Mesothelial cell of epicardium (in vitro differentiated cells): ENCODE data around the gene CDH4. TPM values are rescaled to one million over a fixed set of nuclear protein-coding genes. Genes with fewer than 3 reads are reported as not detected.
"Not testable (repeated sequence)": the region's sequence is repeated elsewhere in the genome, so short reads cannot be mapped to it uniquely, and the experiment has no call there.

Experiments
- DNase-seq, 2 experiments: peaks; one replicate each; pipeline ENCODE4 v3.0.0; 2021; ENCODE audit warnings: low spot score in 2 of 2; ENCODE audit not compliant: unreplicated experiment in 2 of 2
- H3K27ac Mint-ChIP-seq: 2 replicates; pipeline ENCODE4 v1.8.0; 2021; ENCODE audit warnings: mixed read lengths
- H3K27me3 Mint-ChIP-seq: 2 replicates; pipeline ENCODE4 v1.8.0; 2021; ENCODE audit warnings: low read depth, mixed read lengths
- H3K36me3 Mint-ChIP-seq: 2 replicates; pipeline ENCODE4 v1.8.0; 2021; ENCODE audit warnings: mixed read lengths
- H3K4me1 Mint-ChIP-seq: 2 replicates; pipeline ENCODE4 v1.8.0; 2021; ENCODE audit warnings: mixed read lengths
- H3K4me3 Mint-ChIP-seq: 2 replicates; pipeline ENCODE4 v1.8.0; 2021; ENCODE audit warnings: mild to moderate bottlenecking, moderate library complexity, mixed read lengths
- H3K9me3 Mint-ChIP-seq: 2 replicates; pipeline ENCODE4 v1.8.0; 2021; ENCODE audit warnings: mixed read lengths
- total RNA-seq: library from RNA; stranded (reverse); gene quantifications from 3 replicates; pipeline ENCODE4 v1.2.1, GENCODE V29; 2021
- TF ChIP-seq, protein P1 (sequence below): fragments of 200-600 bp; sonication (generic); IDR thresholded peaks from one replicate; pipeline ENCODE4 v1.5.0; 2021; ENCODE audit warnings: antibody characterized with exemption; ENCODE audit not compliant: unreplicated experiment

Gene CDH4
- total RNA-seq, 1 donor from 2014 or later: 1.1 TPM

DNA sequence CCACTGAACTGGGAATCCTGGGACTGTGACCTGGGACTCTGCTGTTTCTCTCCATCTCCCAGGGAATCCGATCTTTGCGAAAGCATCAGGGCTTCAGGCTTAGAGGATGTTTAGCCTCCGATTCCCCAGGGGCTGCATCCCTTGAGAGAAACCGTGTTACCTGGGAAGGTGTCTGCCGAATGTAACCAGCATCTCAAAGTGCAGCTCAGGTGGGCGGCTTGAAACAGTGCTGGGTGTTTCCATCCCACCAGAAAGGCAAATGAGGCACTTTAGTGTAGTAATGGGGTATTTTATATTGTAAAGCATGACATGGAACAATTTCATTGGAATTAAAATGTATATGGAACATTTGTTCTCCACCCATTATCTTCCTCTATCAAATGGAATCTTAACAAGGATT is 15.2 kb downstream of the CDH4 start:
- peaks cover 51% of the 10 kb centered on the region for H3K27me3 Mint-ChIP-seq
- TF ChIP-seq, protein P1, sequence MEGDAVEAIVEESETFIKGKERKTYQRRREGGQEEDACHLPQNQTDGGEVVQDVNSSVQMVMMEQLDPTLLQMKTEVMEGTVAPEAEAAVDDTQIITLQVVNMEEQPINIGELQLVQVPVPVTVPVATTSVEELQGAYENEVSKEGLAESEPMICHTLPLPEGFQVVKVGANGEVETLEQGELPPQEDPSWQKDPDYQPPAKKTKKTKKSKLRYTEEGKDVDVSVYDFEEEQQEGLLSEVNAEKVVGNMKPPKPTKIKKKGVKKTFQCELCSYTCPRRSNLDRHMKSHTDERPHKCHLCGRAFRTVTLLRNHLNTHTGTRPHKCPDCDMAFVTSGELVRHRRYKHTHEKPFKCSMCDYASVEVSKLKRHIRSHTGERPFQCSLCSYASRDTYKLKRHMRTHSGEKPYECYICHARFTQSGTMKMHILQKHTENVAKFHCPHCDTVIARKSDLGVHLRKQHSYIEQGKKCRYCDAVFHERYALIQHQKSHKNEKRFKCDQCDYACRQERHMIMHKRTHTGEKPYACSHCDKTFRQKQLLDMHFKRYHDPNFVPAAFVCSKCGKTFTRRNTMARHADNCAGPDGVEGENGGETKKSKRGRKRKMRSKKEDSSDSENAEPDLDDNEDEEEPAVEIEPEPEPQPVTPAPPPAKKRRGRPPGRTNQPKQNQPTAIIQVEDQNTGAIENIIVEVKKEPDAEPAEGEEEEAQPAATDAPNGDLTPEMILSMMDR: no peak
- no peaks in the 10 kb centered on the region for H3K9me3 Mint-ChIP-seq
- no peak overlapping the region for H3K4me3 Mint-ChIP-seq
- no peak for DNase-seq
- H3K4me1 Mint-ChIP-seq: peaks cover 2% of the 10 kb centered on the region
- H3K36me3 Mint-ChIP-seq: no peaks in the 10 kb centered on the region
- H3K27ac Mint-ChIP-seq: no peak overlapping the region

DNA sequence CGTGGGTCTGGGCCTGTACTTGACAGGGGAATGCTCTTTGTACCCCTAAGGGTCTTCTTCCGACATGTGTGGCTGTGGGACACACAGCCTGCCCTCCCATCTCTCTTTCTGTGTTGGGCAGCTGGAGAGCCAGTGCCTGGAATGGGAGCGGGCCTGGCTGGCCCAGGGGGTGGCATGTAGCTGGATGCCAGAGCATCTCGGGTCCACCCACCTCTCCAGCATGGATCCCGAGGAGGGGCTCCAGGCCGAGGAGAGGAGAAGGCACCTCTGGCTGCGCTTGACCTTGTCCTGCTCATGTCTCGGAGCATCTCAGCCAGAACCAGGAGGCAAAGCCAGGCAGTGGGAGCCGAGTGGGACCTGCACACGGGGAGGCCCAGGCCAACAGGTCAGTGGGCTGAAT is 16.0 kb downstream of the CDH4 start:
- DNase-seq: no peak
- H3K4me1 Mint-ChIP-seq: peaks cover 4% of the 10 kb centered on the region
- H3K9me3 Mint-ChIP-seq: no peaks in the 10 kb centered on the region
- no peaks in the 10 kb centered on the region for H3K36me3 Mint-ChIP-seq
- H3K27ac Mint-ChIP-seq: no peak overlapping the region
- peaks cover 47% of the 10 kb centered on the region for H3K27me3 Mint-ChIP-seq
- H3K4me3 Mint-ChIP-seq: no peak overlapping the region
- TF ChIP-seq, protein P1: no peak

DNA sequence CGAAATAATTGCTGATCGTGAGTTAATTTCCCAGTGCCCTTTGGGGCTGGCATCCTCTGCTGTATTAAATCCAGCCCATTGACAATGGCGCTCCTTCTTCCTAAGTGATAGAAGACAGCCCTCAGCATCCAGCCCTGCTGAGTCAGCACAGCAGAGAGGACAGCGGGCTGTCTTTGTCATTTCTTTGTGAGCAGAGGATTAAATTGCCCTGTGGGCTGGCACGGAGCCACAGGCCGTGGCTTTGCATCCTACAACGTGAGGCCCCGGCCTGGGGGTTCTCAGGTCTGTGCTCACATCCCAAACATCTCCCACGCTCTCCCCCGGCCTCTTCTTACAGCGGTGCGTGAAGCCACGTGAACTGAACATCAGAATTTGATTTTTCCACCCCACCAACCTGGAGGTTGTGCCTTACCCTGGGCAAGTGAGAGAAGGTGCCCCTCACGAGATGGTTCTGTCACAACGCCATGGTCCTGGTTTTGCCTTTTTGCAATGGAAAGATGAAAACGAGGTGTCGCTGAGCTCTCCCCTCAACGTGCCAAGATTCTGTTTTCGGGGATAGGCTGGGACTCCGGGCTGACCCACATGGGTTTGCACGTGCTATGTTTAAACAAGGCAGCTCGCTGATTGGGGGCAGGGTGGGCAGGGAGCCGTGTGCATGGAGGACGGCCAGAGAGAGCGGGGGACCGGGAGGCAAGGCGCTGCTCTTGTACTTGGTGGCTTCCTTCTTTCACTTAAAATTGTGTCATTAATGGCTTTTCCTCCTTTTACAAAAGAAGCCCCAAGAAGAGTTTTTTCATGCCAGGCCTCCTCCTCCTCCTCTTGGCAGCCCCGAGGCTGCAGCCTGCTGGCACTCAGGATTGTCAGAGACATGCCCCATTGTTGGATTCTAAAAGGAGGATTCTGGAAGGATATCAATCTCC is 19.5 kb downstream of the CDH4 start:
- no peak for DNase-seq
- Mint-ChIP-seq H3K9me3 (peaks cover 5% of the 10 kb centered on the region), H3K27ac (no peak overlapping the region), H3K36me3 (no peaks in the 10 kb centered on the region), H3K4me1 (peaks cover 4% of the 10 kb centered on the region), H3K4me3 (no peak overlapping the region), H3K27me3 (peaks cover 20% of the 10 kb centered on the region)
- TF ChIP-seq, protein P1: no peak

DNA sequence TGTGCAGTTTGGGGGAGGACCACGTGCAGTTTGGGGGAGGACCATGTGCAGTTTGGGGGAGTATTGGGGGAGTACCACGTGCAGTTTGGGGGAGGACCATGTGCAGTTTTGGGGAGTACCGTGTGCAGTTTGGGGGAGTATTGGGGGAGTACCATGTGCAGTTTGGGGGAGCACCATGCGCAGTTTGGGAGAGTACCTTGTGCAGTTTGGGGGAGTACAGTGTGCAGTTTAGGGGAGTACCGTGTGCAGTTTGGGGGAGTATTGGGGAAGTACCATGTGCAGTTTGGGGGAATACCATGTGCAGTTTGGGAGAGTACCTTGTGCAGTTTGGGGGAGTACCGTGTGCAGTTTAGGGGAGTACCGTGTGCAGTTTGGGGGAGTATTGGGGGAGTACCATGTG is 21.0 kb downstream of the CDH4 start:
- not testable (repeated sequence) for H3K4me3 Mint-ChIP-seq, H3K4me1 Mint-ChIP-seq, H3K27ac Mint-ChIP-seq, H3K36me3 Mint-ChIP-seq, H3K9me3 Mint-ChIP-seq, DNase-seq
- peaks cover 10% of the 10 kb centered on the region for H3K27me3 Mint-ChIP-seq

DNA sequence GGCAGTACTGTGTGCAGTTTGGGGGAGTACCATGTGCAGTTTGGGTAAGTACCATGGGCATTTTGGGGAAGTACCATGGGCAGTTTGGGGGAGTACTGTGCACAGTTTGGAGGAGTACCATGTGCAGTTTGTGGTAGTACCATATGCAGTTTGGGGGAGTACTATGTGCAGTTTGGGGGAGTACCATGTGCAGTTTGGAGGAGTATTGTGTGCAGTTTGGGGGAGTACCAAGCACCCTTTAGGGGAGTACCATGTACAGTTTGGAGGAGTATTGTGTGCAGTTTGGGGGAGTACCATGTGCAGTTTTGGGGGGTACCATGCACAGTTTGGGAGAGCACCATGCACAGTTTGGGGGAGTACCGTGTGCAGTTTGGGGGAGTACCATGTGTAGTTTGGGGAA is 21.6 kb downstream of the CDH4 start:
- not testable (repeated sequence) for H3K36me3 Mint-ChIP-seq, H3K4me3 Mint-ChIP-seq, H3K9me3 Mint-ChIP-seq, H3K4me1 Mint-ChIP-seq, DNase-seq, H3K27ac Mint-ChIP-seq
- H3K27me3 Mint-ChIP-seq: peaks cover 12% of the 10 kb centered on the region

DNA sequence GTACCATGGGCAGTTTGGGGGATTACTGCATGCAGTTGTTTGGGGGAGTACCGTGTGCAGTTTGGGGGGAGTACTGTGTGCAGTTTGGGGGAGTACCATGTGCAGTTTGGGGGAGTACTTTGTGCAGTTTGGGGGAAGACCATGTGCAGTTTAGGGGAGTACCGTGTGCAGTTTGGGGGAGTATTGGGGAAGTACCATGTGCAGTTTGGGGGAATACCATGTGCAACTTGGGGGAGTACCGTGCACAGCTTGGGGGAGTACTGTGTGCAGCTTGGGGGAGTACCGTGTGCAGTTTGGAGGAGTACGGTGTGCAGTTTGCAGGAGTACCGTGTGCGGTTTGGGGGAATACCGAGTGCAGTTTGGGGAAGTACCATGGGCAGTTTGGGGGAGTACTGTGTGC is 22.3 kb downstream of the CDH4 start:
- H3K27ac Mint-ChIP-seq: no peak overlapping the region
- peaks cover 4% of the 10 kb centered on the region for H3K4me1 Mint-ChIP-seq
- H3K36me3 Mint-ChIP-seq: no peaks in the 10 kb centered on the region
- TF ChIP-seq, protein P1: no peak
- peaks cover 5% of the 10 kb centered on the region for H3K9me3 Mint-ChIP-seq
- H3K4me3 Mint-ChIP-seq: no peak overlapping the region
- H3K27me3 Mint-ChIP-seq: peaks cover 12% of the 10 kb centered on the region
- no peak for DNase-seq
